H9 (cell line): Measurements from ENCODE around the gene FANCC. TPM values are rescaled to one million over a fixed set of nuclear protein-coding genes. Genes with fewer than 3 reads are reported as not detected.

Source experiments
- DNase-seq: peaks from one replicate; pipeline ENCODE4 v3.0.0-alpha.2; 2017
- H2AFZ ChIP-seq: one replicate; pipeline ENCODE4 v1.6.1; 2013; ENCODE audit warnings: mild to moderate bottlenecking, low read length, control low read depth, moderate library complexity
- H2AK5ac ChIP-seq: 2 replicates; pipeline ENCODE4 v1.6.1; 2013; ENCODE audit warnings: low read length, control low read depth, mixed read lengths; ENCODE audit not compliant: insufficient read length
- H2BK120ac ChIP-seq: one replicate; pipeline ENCODE4 v1.6.1; 2013; ENCODE audit warnings: low read depth, mild to moderate bottlenecking, low read length, control low read depth, inconsistent platforms; ENCODE audit not compliant: poor library complexity, severe bottlenecking
- H2BK12ac ChIP-seq: 2 replicates; pipeline ENCODE4 v1.6.1; 2013; ENCODE audit warnings: low read length, control low read depth, mixed read lengths, low read depth; ENCODE audit not compliant: insufficient read length
- H2BK15ac ChIP-seq: 2 replicates; pipeline ENCODE4 v1.6.1; 2013; ENCODE audit warnings: low read depth, low read length, control low read depth
- H2BK20ac ChIP-seq: one replicate; pipeline ENCODE4 v1.6.1; 2013; ENCODE audit warnings: low read depth, mild to moderate bottlenecking, low read length, control low read depth, inconsistent platforms; ENCODE audit not compliant: poor library complexity, severe bottlenecking
- H2BK5ac ChIP-seq: 2 replicates; pipeline ENCODE4 v1.6.1; 2013; ENCODE audit warnings: low read length, control low read depth, mixed read lengths; ENCODE audit not compliant: insufficient read length
- H3K14ac ChIP-seq: 2 replicates; pipeline ENCODE4 v1.6.1; 2013; ENCODE audit warnings: low read length, control low read depth; ENCODE audit not compliant: insufficient read depth
- H3K18ac ChIP-seq: 2 replicates; pipeline ENCODE4 v1.6.1; 2013; ENCODE audit warnings: low read depth, mild to moderate bottlenecking, mixed read lengths, low read length, control low read depth; ENCODE audit not compliant: insufficient read length
- H3K23ac ChIP-seq: 2 replicates; pipeline ENCODE4 v1.6.1; 2013; ENCODE audit warnings: low read length, control low read depth, mixed read lengths, low read depth; ENCODE audit not compliant: insufficient read length
- H3K23me2 ChIP-seq: 2 replicates; pipeline ENCODE4 v1.6.1; 2013; ENCODE audit warnings: low read depth, mild to moderate bottlenecking, mixed read lengths, low read length, control low read depth; ENCODE audit not compliant: insufficient read length, poor library complexity, severe bottlenecking
- H3K27ac ChIP-seq: 2 replicates; pipeline ENCODE4 v1.5.1; 2013; ENCODE audit warnings: low read length, control low read depth, mixed read lengths, low read depth; ENCODE audit not compliant: insufficient read length
- H3K27me3 ChIP-seq: 2 replicates; pipeline ENCODE4 v1.6.1; 2013; ENCODE audit warnings: low read length, control low read depth, inconsistent platforms; ENCODE audit not compliant: insufficient read depth
- H3K4ac ChIP-seq: 2 replicates; pipeline ENCODE4 v1.6.1; 2013; ENCODE audit warnings: low read depth, mild to moderate bottlenecking, control low read depth, inconsistent platforms, low read length, moderate library complexity
- H3K4me1 ChIP-seq: 2 replicates; pipeline ENCODE4 v1.6.1; 2013; ENCODE audit warnings: low read length, control low read depth, inconsistent platforms; ENCODE audit not compliant: insufficient read depth
- H3K4me2 ChIP-seq: 2 replicates; pipeline ENCODE4 v1.6.1; 2013; ENCODE audit warnings: low read length, control low read depth, mixed read lengths; ENCODE audit not compliant: insufficient read length, insufficient read depth
- H3K56ac ChIP-seq: 2 replicates; pipeline ENCODE4 v1.6.1; 2013; ENCODE audit warnings: low read depth, mild to moderate bottlenecking, mixed read lengths, low read length, control low read depth; ENCODE audit not compliant: insufficient read length
- H3K79me1 ChIP-seq: 2 replicates; pipeline ENCODE4 v1.6.1; 2013; ENCODE audit warnings: low read depth, mild to moderate bottlenecking, moderate library complexity, low read length, control low read depth, inconsistent platforms; ENCODE audit not compliant: insufficient read depth, poor library complexity, severe bottlenecking
- H3K79me2 ChIP-seq: 2 replicates; pipeline ENCODE4 v1.6.1; 2013; ENCODE audit warnings: low read length, control low read depth, inconsistent platforms; ENCODE audit not compliant: insufficient read depth
- H3K9ac ChIP-seq: 2 replicates; pipeline ENCODE4 v1.6.1; 2013; ENCODE audit warnings: low read length, control low read depth, mixed read lengths; ENCODE audit not compliant: insufficient read length; ENCODE audit errors: extremely low read depth
- H3K9me3 ChIP-seq: one replicate; pipeline ENCODE4 v1.6.1; 2013; ENCODE audit warnings: low read depth, low read length, inconsistent platforms; ENCODE audit not compliant: control insufficient read depth
- H3T11ph ChIP-seq: one replicate; pipeline ENCODE4 v1.6.1; 2013; ENCODE audit warnings: mild to moderate bottlenecking, low read length, control low read depth, inconsistent platforms
- H4K20me1 ChIP-seq: one replicate; pipeline ENCODE4 v1.6.1; 2013; ENCODE audit not compliant: control insufficient read depth, insufficient read length, insufficient read depth
- H4K5ac ChIP-seq: 2 replicates; pipeline ENCODE4 v1.6.1; 2013; ENCODE audit warnings: low read depth, mild to moderate bottlenecking, mixed read lengths, low read length, control low read depth; ENCODE audit not compliant: insufficient read length
- H4K8ac ChIP-seq: replicated peaks from 2 replicates; pipeline ENCODE4 v1.6.1; 2013; ENCODE audit warnings: low read length, control low read depth, mixed read lengths, low read depth; ENCODE audit not compliant: insufficient read length
- H4K91ac ChIP-seq: 2 replicates; pipeline ENCODE4 v1.6.1; 2013; ENCODE audit warnings: low read depth, mild to moderate bottlenecking, moderate library complexity, mixed read lengths, low read length, control low read depth; ENCODE audit not compliant: insufficient read length
- H3K27ac Mint-ChIP-seq, 3 experiments: 2 replicates in 2 of 3; 3 replicates in 1 of 3; pipeline ENCODE4 v1.8.0; 2020 to 2021; ENCODE audit warnings: mixed read lengths in 3 of 3, mild to moderate bottlenecking in 1 of 3, moderate library complexity in 1 of 3
- H3K27me3 Mint-ChIP-seq: 2 replicates; pipeline ENCODE4 v1.8.0; 2021; ENCODE audit warnings: low read depth, mild to moderate bottlenecking, moderate library complexity, mixed read lengths
- H3K36me3 Mint-ChIP-seq, 3 experiments: 2 replicates in 2 of 3; 3 replicates in 1 of 3; pipeline ENCODE4 v1.8.0; 2020 to 2021; ENCODE audit warnings: low read depth in 3 of 3, mixed read lengths in 3 of 3; ENCODE audit not compliant: insufficient read depth in 1 of 3
- H3K4me1 Mint-ChIP-seq, 2 experiments: 2 replicates each; pipeline ENCODE4 v1.8.0; 2020; ENCODE audit warnings: mixed read lengths in 2 of 2
- H3K4me3 Mint-ChIP-seq, 2 experiments: 2 replicates in 1 of 2; 3 replicates in 1 of 2; pipeline ENCODE4 v1.8.0; 2020 to 2021; ENCODE audit warnings: mild to moderate bottlenecking in 2 of 2, mixed read lengths in 2 of 2, moderate library complexity in 1 of 2
- H3K9me3 Mint-ChIP-seq, 2 experiments: 2 replicates in 1 of 2; 3 replicates in 1 of 2; pipeline ENCODE4 v1.8.0; 2020; ENCODE audit warnings: mild to moderate bottlenecking in 2 of 2, mixed read lengths in 2 of 2, moderate library complexity in 1 of 2
- WGBS: extraction: QIAGEN DNeasy Blood & Tissue Kit; methylation state at CpG from one replicate; pipeline ENCODE4 v1.1.7; 2013; ENCODE audit warnings: missing lambda C conversion rate, low lambda C conversion rate, mixed read lengths; ENCODE audit not compliant: insufficient read length; ENCODE audit errors: extremely low coverage; 5-methylcytosine and 5-hydroxymethylcytosine counted together
- total RNA-seq: library from RNA; stranded (reverse); gene quantifications from 2 replicates; pipeline ENCODE4 v1.2.1, GENCODE V29; 2021
- TF ChIP-seq, protein P1 (sequence below): fragments of 200-600 bp; sonication (generic); conservative IDR thresholded peaks from 3 replicates; pipeline ENCODE4 v1.8.0; 2021; ENCODE audit warnings: antibody characterized with exemption, mild to moderate bottlenecking

FANCC gene
- total RNA-seq, 1 experiment from 2014 or later: 14.6 TPM

DNA sequence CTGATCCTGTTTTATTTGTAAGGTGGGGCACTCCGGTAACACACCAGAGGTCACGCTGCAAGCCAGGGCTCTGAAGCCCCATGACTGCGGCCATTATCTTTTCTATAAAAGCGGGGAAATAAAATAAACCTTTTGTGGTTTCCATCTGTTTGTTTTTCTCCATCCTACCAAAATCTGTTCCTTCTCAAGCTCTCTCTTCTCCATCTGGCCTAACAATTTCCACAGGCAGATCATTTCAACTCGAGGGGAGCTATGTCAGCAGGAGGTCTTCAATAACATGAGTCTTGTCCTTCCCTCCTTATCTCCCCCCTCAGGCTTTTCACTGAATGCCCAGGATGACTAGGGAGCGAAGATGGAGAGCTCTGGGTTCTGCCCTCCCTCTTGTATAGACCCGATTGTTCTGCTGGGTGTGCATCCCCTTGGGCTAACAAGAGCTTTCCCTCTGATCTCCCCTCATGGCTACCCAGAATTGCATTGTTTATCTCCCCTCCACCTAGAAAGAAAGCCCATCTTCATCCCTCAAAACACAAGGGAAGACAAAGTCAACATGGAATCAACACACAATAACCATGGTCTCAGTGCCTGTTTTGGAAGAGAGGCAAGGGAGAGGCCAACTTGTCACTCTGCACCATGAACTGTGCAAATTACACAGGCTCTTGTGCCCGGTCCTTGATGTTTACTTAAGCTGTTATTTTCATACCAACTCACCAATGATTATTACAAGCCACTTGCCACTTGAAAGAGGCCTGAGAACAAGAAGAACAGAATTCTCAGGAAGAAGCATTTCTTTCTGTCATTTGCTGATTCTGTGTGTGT, 187.8 kb downstream of the FANCC start:
- H3K14ac ChIP-seq: no peak overlapping the region
- H2BK5ac ChIP-seq: no peak overlapping the region
- no peak overlapping the region for H2BK12ac ChIP-seq
- no peaks in the 10 kb centered on the region for H3K79me1 ChIP-seq
- H4K5ac ChIP-seq: no peak overlapping the region
- H3K27ac ChIP-seq: no peak overlapping the region
- no peaks in the 10 kb centered on the region for H3K9me3 ChIP-seq
- H3K23ac ChIP-seq: no peak overlapping the region
- WGBS: no CpG with 5 or more reads among the region's 8 CpGs
- H4K8ac ChIP-seq: no peak overlapping the region
- H3K4me2 ChIP-seq: no peak overlapping the region
- no peak overlapping the region for H4K91ac ChIP-seq
- H3K18ac ChIP-seq: no peak overlapping the region
- Mint-ChIP-seq H3K4me1 (peaks cover 35 to 46% of the 10 kb centered on the region in 2 experiments), H3K27ac (peak overlapping the region in 2 of 3 experiments; percentile 32 to 84; a peak in 4 of 7 replicates), H3K27me3 (peaks cover 6% of the 10 kb centered on the region; the same call in 1 of the 2 replicates), H3K4me3 (peak overlapping the region in 1 of 2 experiments; percentile 31; a peak in 3 of 5 replicates), H3K9me3 (no peaks in the 10 kb centered on the region), H3K36me3 (no peaks in the 10 kb centered on the region)
- no peaks in the 10 kb centered on the region for H4K20me1 ChIP-seq
- H2BK15ac ChIP-seq: no peak overlapping the region
- no peak overlapping the region for H3K4ac ChIP-seq
- no peak overlapping the region for H2BK120ac ChIP-seq
- peaks cover 10% of the 10 kb centered on the region; the same call in 1 of the 2 replicates for H3K4me1 ChIP-seq
- no peak overlapping the region for H3K56ac ChIP-seq
- no peak overlapping the region for H3T11ph ChIP-seq
- H2BK20ac ChIP-seq: no peak overlapping the region
- peaks cover 4% of the 10 kb centered on the region for H3K23me2 ChIP-seq
- no peak overlapping the region for H3K9ac ChIP-seq
- H3K27me3 ChIP-seq: no peaks in the 10 kb centered on the region
- no peak overlapping the region for H2AFZ ChIP-seq
- DNase-seq: no peak
- no peaks in the 10 kb centered on the region for H3K79me2 ChIP-seq
- TF ChIP-seq, protein P1, sequence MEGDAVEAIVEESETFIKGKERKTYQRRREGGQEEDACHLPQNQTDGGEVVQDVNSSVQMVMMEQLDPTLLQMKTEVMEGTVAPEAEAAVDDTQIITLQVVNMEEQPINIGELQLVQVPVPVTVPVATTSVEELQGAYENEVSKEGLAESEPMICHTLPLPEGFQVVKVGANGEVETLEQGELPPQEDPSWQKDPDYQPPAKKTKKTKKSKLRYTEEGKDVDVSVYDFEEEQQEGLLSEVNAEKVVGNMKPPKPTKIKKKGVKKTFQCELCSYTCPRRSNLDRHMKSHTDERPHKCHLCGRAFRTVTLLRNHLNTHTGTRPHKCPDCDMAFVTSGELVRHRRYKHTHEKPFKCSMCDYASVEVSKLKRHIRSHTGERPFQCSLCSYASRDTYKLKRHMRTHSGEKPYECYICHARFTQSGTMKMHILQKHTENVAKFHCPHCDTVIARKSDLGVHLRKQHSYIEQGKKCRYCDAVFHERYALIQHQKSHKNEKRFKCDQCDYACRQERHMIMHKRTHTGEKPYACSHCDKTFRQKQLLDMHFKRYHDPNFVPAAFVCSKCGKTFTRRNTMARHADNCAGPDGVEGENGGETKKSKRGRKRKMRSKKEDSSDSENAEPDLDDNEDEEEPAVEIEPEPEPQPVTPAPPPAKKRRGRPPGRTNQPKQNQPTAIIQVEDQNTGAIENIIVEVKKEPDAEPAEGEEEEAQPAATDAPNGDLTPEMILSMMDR: no peak
- no peak overlapping the region for H2AK5ac ChIP-seq
